C4-2B (cell line): ENCODE data around the gene MXRA8.

Experiments used
- H3K27ac ChIP-seq: fragments of 450-650 bp; 2 replicates; pipeline ENCODE4 v1.5.1; 2017
- CTCF ChIP-seq: fragments of 450-650 bp; conservative IDR thresholded peaks from 2 replicates; pipeline ENCODE4 v1.5.1; 2017; ENCODE audit warnings: mild to moderate bottlenecking
- ZFX ChIP-seq: fragments of 450-650 bp; IDR thresholded peaks from 2 replicates; pipeline ENCODE4 v1.6.1; 2017

MXRA8 gene

GRCh38 chr1:1361233-1361981 is 3.1 kb upstream of the MXRA8 start:
- H3K27ac ChIP-seq: no peak overlapping the region
- no peak for TF ChIP-seq ZFX
- TF ChIP-seq CTCF: no peak

GRCh38 chr1:1360506-1361169 is 2.3 kb upstream of the MXRA8 start:
- TF ChIP-seq CTCF: no peak
- no peak for TF ChIP-seq ZFX
- H3K27ac ChIP-seq: no peak overlapping the region

- TF ChIP-seq ZFX (no peak; the same call in 1 of the 2 replicates), CTCF (no peak)
- no peak overlapping the region; the same call in 1 of the 2 replicates for H3K27ac ChIP-seq
These were observed 1.5 kb upstream of the MXRA8 start for GRCh38 chr1:1359664-1360468.

GRCh38 chr1:1359308-1359663 is 931 bp upstream of the MXRA8 start:
- peak overlapping the region; percentile 11 for H3K27ac ChIP-seq

GRCh38 chr1:1357871-1358432 is 403 bp downstream of the MXRA8 start:
- H3K27ac ChIP-seq: peak overlapping the region; percentile 11; the same call in 1 of the 2 replicates

More at GRCh38 chr1:1359308-1359663, 931 bp upstream of the MXRA8 start:
- TF ChIP-seq CTCF: no peak
- no peak for TF ChIP-seq ZFX

GRCh38 chr1:1356796-1357401 is 1.5 kb downstream of the MXRA8 start:
- H3K27ac ChIP-seq: no peak overlapping the region
- no peak for TF ChIP-seq ZFX
- no peak for TF ChIP-seq CTCF

More at GRCh38 chr1:1357871-1358432, 403 bp downstream of the MXRA8 start:
- no peak for TF ChIP-seq CTCF
